ES-I3 (cell line): Measurements from ENCODE around the gene TRMT112.

Experiments
- H3K36me3 ChIP-seq: 2 replicates; pipeline ENCODE4 v1.6.1; 2013; ENCODE audit warnings: mild to moderate bottlenecking, low read length, control low read depth, moderate library complexity; ENCODE audit not compliant: insufficient read depth
- H3K4me1 ChIP-seq: 2 replicates; pipeline ENCODE4 v1.6.1; 2013; ENCODE audit warnings: mild to moderate bottlenecking, control low read depth, low read length; ENCODE audit not compliant: insufficient read depth
- H3K9ac ChIP-seq: 2 replicates; pipeline ENCODE4 v1.6.1; 2013; ENCODE audit warnings: low read depth, mild to moderate bottlenecking, low read length, moderate library complexity
- H3K9me3 ChIP-seq: 2 replicates; pipeline ENCODE4 v1.6.1; 2013; ENCODE audit warnings: mild to moderate bottlenecking, low read length, moderate library complexity; ENCODE audit not compliant: control insufficient read depth, insufficient read depth

The TRMT112 gene

DNA sequence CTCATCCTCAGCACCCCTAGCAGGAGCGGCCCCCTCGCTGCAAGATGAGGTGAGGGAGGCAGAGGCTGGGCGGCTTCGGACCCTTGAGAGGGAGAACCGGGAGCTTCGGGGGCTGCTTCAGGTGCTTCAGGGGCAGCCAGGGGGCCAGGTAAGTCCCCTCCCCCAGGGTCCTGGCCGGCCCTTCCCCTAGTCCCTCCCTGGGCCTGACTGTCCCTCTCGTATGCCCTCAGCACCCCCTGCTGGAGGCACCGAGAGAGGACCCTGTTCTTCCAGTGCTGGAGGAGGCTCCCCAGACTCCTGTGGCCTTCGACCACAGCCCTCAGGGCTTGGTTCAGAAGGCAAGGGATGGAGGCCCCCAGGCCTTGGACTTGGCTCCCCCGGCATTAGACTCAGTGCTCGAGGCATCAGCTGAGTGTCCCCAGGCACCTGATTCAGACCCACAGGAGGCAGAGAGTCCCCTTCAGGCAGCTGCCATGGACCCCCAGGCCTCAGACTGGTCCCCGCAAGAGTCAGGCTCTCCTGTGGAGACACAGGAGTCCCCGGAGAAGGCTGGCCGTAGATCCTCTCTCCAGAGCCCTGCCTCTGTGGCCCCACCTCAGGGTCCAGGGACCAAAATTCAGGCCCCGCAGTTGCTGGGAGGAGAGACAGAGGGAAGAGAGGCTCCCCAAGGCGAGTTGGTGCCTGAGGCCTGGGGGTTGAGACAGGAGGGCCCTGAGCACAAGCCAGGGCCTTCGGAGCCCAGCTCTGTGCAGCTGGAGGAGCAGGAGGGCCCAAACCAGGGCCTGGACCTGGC is 26.6 kb upstream of the TRMT112 start:
- no peaks in the 10 kb centered on the region for H3K36me3 ChIP-seq
- no peaks in the 10 kb centered on the region for H3K9me3 ChIP-seq
- no peak overlapping the region for H3K9ac ChIP-seq
- peaks cover 15% of the 10 kb centered on the region; the same call in 1 of the 2 replicates for H3K4me1 ChIP-seq

DNA sequence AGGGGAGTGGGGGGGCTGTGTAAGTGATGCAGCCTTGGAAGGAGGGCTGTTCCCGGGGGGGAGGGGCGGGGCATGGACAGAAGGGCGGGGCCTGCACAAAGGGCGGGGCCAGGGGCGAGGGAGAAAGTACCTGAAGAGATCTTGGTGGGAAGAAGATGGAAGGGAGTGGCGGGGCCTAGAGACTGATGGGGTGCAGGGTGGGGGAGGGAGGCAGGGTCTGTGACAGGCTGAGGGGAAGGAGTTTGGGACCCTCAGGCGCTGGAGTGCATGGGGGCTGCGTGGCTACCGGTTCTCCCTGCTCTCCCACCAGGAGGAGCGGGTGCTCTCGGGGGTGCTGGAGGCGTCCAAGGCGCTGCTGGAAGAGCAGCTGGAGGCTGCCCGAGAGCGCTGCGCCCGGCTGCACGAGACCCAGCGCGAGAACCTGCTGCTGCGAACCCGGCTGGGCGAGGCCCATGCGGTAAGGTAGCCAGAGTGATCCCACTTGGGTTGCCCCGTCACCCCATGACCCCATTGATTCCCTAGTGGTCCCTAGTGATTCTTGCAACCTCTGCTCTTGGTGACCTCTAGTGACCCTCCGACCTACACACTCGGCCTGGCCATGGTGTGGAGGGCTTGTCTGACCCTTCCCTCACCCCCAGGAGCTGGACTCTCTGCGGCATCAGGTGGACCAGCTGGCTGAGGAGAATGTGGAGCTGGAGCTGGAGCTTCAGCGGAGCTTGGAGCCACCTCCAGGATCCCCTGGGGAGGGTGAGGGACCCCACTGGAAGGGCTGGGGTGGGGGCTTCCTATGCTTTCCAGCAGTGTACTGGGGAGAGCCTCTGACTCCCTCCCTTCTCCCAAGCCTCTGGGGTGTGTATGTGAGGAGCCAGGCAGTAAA is 25.7 kb upstream of the TRMT112 start:
- H3K9ac ChIP-seq, result no peak overlapping the region
- H3K9me3 ChIP-seq, result no peaks in the 10 kb centered on the region
- no peaks in the 10 kb centered on the region for H3K36me3 ChIP-seq
- H3K4me1 ChIP-seq, result peaks cover 8% of the 10 kb centered on the region; the same call in 1 of the 2 replicates

GRCh38 chr11:64341851-64342791 is 24.8 kb upstream of the TRMT112 start:
- Histone ChIP-seq H3K36me3 (no peaks in the 10 kb centered on the region), H3K4me1 (peaks cover 7% of the 10 kb centered on the region; the same call in 1 of the 2 replicates), H3K9me3 (no peaks in the 10 kb centered on the region), H3K9ac (peak overlapping the region; percentile 82; the same call in 1 of the 2 replicates)

- H3K9me3 ChIP-seq, result no peaks in the 10 kb centered on the region
- peak overlapping the region; percentile 82; the same call in 1 of the 2 replicates for H3K9ac ChIP-seq
- H3K4me1 ChIP-seq, result peaks cover 7% of the 10 kb centered on the region; the same call in 1 of the 2 replicates
- no peaks in the 10 kb centered on the region for H3K36me3 ChIP-seq
Observed at GRCh38 chr11:64341429-64341828, 24.1 kb upstream of the TRMT112 start.

GRCh38 chr11:64340671-64341335 is 23.4 kb upstream of the TRMT112 start:
- Histone ChIP-seq H3K4me1 (peaks cover 7% of the 10 kb centered on the region; the same call in 1 of the 2 replicates), H3K9me3 (no peaks in the 10 kb centered on the region), H3K9ac (peak overlapping the region; percentile 82), H3K36me3 (no peaks in the 10 kb centered on the region)

DNA sequence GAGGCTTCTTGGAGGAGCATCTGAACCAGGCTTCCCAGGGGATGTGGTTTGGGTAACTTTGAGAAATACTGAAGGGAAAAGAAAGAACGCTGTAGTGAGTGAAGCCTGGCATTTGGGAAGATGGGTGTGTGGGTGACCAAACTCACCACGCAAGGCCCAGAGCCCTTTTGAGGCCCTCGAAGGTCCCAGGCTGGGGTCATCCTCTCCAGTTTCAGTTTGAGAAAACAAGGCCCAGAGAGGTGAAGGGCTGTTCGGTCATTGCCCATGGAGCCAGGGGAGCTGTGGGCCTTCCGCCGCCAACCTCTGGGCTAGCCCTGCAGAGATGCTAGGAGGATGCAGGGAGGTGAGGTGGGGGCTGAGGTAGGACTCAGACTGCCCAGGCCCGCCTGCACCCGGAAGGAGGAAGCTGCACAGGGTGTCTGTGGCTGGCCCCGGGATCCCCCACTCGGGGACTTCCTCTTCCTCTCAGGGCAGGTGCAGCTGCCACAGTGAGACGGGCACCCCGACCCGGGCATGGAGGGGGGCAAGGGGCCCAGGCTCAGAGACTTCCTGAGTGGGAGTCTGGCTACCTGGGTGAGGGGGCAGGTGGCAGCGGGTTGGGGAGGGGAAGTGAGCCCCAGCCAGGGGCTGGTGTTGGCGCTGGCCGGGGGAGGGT is 22.5 kb upstream of the TRMT112 start, which contains the start of gene CCDC88B:
Gene CCDC88B, plus strand, starts transcription at position 451 of the 655 bp plus-strand sequence. Its CDS starts 63 bp downstream, at position 514.
- Histone ChIP-seq H3K9me3 (no peaks in the 10 kb centered on the region), H3K9ac (peak within 1 kb of the TSS; percentile 82), H3K4me1 (peaks cover 7% of the 10 kb centered on the region; the same call in 1 of the 2 replicates), H3K36me3 (no peaks in the 10 kb centered on the region)

DNA sequence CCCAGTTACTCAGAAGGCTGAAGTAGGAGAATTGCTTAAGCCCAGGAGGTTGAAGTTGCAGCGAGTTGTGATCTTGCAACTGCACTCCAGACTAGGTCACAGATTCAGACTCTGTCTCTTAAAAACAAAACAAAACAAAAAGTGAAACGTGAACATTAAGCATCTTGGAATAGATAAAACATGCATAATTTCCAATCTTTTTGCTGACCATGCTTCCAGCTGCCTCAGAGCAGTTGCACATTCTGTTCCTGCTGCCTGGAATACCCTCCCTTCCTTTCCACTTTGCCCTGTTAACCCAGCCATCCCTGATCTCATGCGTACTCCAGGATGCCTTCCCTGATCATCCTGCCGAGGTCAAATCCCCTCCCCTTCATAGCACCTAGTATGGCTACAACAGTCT is 21.9 kb upstream of the TRMT112 start:
- no peaks in the 10 kb centered on the region for H3K36me3 ChIP-seq
- no peak overlapping the region for H3K9ac ChIP-seq
- no peaks in the 10 kb centered on the region for H3K9me3 ChIP-seq
- H3K4me1 ChIP-seq, result peaks cover 7% of the 10 kb centered on the region; the same call in 1 of the 2 replicates

GRCh38 chr11:64338716-64339115 is 21.4 kb upstream of the TRMT112 start:
- H3K9ac ChIP-seq, result no peak overlapping the region
- no peaks in the 10 kb centered on the region for H3K36me3 ChIP-seq
- peaks cover 7% of the 10 kb centered on the region; the same call in 1 of the 2 replicates for H3K4me1 ChIP-seq
- H3K9me3 ChIP-seq, result no peaks in the 10 kb centered on the region

DNA sequence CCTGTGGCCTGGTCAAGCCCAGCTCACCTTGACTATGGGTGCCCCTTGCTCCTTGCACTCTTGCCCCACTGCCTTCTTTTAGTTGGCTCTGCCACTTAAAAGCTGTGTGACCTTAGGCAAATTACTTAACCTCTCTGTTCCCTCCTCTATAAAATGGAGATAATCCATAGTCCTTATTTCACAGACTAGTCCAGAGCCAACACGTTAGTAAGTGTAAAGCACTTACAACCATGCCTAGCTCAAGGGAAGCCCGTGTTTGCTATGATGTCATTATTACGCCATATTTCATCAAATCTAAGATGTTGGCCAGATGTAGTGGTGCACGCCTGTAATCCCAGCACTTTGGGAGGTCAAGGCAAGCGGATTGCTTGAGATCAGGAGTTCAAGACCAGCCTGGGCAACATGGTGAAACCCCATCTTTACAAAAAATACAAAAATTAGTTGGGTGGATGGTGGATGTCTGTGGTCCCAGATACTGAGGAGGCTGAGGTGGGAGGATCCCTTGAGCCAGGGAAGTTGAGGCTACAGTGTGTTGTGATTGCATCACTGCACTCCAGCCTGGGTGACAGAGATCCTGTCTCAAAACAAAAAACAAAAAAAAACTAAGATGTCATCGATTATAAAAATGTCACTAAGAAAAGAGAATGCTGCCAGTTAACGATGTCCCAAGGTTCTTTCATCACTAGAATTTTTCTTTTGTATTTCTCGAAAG is 20.3 kb upstream of the TRMT112 start:
- H3K9ac ChIP-seq, result no peak overlapping the region
- no peaks in the 10 kb centered on the region for H3K9me3 ChIP-seq
- H3K4me1 ChIP-seq, result no peaks in the 10 kb centered on the region; the same call in 1 of the 2 replicates
- no peaks in the 10 kb centered on the region for H3K36me3 ChIP-seq

GRCh38 chr11:64334764-64335735 is 17.7 kb upstream of the TRMT112 start:
- H3K9ac ChIP-seq, result no peak overlapping the region
- H3K4me1 ChIP-seq, result peaks cover 14% of the 10 kb centered on the region
- H3K36me3 ChIP-seq, result no peaks in the 10 kb centered on the region
- no peaks in the 10 kb centered on the region for H3K9me3 ChIP-seq

- Histone ChIP-seq H3K9ac (no peak overlapping the region), H3K9me3 (no peaks in the 10 kb centered on the region), H3K36me3 (no peaks in the 10 kb centered on the region), H3K4me1 (peaks cover 14% of the 10 kb centered on the region)
Observed at GRCh38 chr11:64333556-64333955, 16.2 kb upstream of the TRMT112 start.
